NT2/D1 (cell line): Measurements from ENCODE around the gene TOM1.

Source experiments
- SUZ12 ChIP-seq: IDR thresholded peaks from 2 replicates; pipeline ENCODE4 v1.6.1; 2011; ENCODE audit not compliant: insufficient read length, insufficient read depth; ENCODE audit errors: extremely low read depth
- YY1 ChIP-seq: IDR thresholded peaks from 2 replicates; pipeline ENCODE4 v1.6.1; 2011; ENCODE audit not compliant: insufficient read length, insufficient read depth
- ZNF274 ChIP-seq: IDR thresholded peaks from 2 replicates; pipeline ENCODE4 v1.6.1; 2011; ENCODE audit warnings: mild to moderate bottlenecking, low read depth, low read length

- no peak for TF ChIP-seq ZNF274
- no peak for TF ChIP-seq SUZ12
- no peak for TF ChIP-seq YY1
Observed at GRCh38 chr22:35337932-35338331, 38.2 kb downstream of the TOM1 start.
